Immature natural killer cell (primary cell): ENCODE results near the gene TRIM41. TPM values are rescaled to one million over a fixed set of nuclear protein-coding genes. Genes with fewer than 3 reads are reported as not detected.

ENCODE experiments used
- DNase-seq, 3 donors: peaks; one replicate each; pipeline ENCODE4 v3.0.0; 2022; ENCODE audit warnings: mixed read lengths in 1 of 3
- H3K27ac Mint-ChIP-seq, 6 donors: one replicate each; pipeline ENCODE4 v1.8.0; 2020; ENCODE audit warnings: mixed read lengths in 6 of 6, mild to moderate bottlenecking in 5 of 6, inconsistent platforms in 4 of 6, moderate library complexity in 3 of 6
- H3K27me3 Mint-ChIP-seq, 3 donors: one replicate each; pipeline ENCODE4 v1.8.0; 2020 to 2021; ENCODE audit warnings: low read depth in 3 of 3, mild to moderate bottlenecking in 3 of 3, mixed read lengths in 3 of 3, moderate library complexity in 3 of 3, inconsistent platforms in 1 of 3
- H3K36me3 Mint-ChIP-seq, 3 donors: one replicate each; pipeline ENCODE4 v1.8.0; 2020; ENCODE audit warnings: mixed read lengths in 3 of 3, inconsistent platforms in 2 of 3, mild to moderate bottlenecking in 2 of 3
- H3K4me1 Mint-ChIP-seq, 2 donors: one replicate each; pipeline ENCODE4 v1.8.0; 2020; ENCODE audit warnings: inconsistent platforms in 2 of 2, mild to moderate bottlenecking in 2 of 2, mixed read lengths in 2 of 2, moderate library complexity in 1 of 2
- H3K4me3 Mint-ChIP-seq, 5 donors: one replicate each; pipeline ENCODE4 v1.8.0; 2020; ENCODE audit warnings: mild to moderate bottlenecking in 5 of 5, mixed read lengths in 5 of 5, inconsistent platforms in 3 of 5, moderate library complexity in 3 of 5
- H3K9me3 Mint-ChIP-seq, 6 donors: one replicate each; pipeline ENCODE4 v1.8.0; 2020; ENCODE audit warnings: mild to moderate bottlenecking in 6 of 6, mixed read lengths in 6 of 6, inconsistent platforms in 4 of 6, moderate library complexity in 3 of 6
- polyA plus RNA-seq, 3 donors: library from polyadenylated mRNA; unstranded; fragments of 300-500 nt; fragmentation: Illumina TruSeq; gene quantifications; one replicate each; pipeline ENCODE4 v1.2.3, GENCODE V29; 2021

The TRIM41 gene
- polyA plus RNA-seq, 3 donors from 2014 or later = 0.80 to 2.3 (median 1.7) TPM

GRCh38 chr5:181198106-181198685 is 24.9 kb upstream of the TRIM41 start:
- Mint-ChIP-seq H3K9me3 (no peaks in the 10 kb centered on the region), H3K27ac (no peak overlapping the region), H3K36me3 (no peaks in the 10 kb centered on the region), H3K27me3 (peaks cover 0 to 12% (median 2%) of the 10 kb centered on the region in 3 donors), H3K4me1 (no peaks in the 10 kb centered on the region), H3K4me3 (no peak overlapping the region)
- no peak for DNase-seq

GRCh38 chr5:181198905-181199519 is 24.1 kb upstream of the TRIM41 start:
- no peak overlapping the region for H3K4me3 Mint-ChIP-seq
- no peak overlapping the region for H3K27ac Mint-ChIP-seq
- H3K9me3 Mint-ChIP-seq = no peaks in the 10 kb centered on the region
- H3K4me1 Mint-ChIP-seq = peaks cover 0 to 4% of the 10 kb centered on the region in 2 donors
- no peaks in the 10 kb centered on the region for H3K36me3 Mint-ChIP-seq
- DNase-seq = no peak
- peaks cover 6 to 11% (median 6%) of the 10 kb centered on the region in 3 donors for H3K27me3 Mint-ChIP-seq

- H3K36me3 Mint-ChIP-seq = no peaks in the 10 kb centered on the region
- H3K27ac Mint-ChIP-seq = no peak overlapping the region
- no peak overlapping the region for H3K4me3 Mint-ChIP-seq
- peaks cover 0 to 7% of the 10 kb centered on the region in 2 donors for H3K4me1 Mint-ChIP-seq
- peaks cover 6 to 11% (median 8%) of the 10 kb centered on the region in 3 donors for H3K27me3 Mint-ChIP-seq
- no peak for DNase-seq
- H3K9me3 Mint-ChIP-seq = no peaks in the 10 kb centered on the region
Observed at GRCh38 chr5:181199881-181200638, 23.0 kb upstream of the TRIM41 start.

GRCh38 chr5:181200816-181201215 is 22.3 kb upstream of the TRIM41 start:
- Mint-ChIP-seq H3K27me3 (peaks cover 9 to 15% (median 11%) of the 10 kb centered on the region in 3 donors), H3K4me1 (peaks cover 6 to 11% of the 10 kb centered on the region in 2 donors), H3K27ac (no peak overlapping the region), H3K4me3 (no peak overlapping the region), H3K9me3 (no peaks in the 10 kb centered on the region), H3K36me3 (no peaks in the 10 kb centered on the region)
- DNase-seq = no peak

- H3K27me3 Mint-ChIP-seq = peaks cover 31 to 39% (median 35%) of the 10 kb centered on the region in 3 donors
- DNase-seq = no peak
- H3K4me3 Mint-ChIP-seq = peak overlapping the region in 4 of 5 donors; percentile 74 to 91 (median 84)
- H3K4me1 Mint-ChIP-seq = peaks cover 30 to 33% of the 10 kb centered on the region in 2 donors
- H3K9me3 Mint-ChIP-seq = peaks cover 0 to 2% (median 0%) of the 10 kb centered on the region in 6 donors
- H3K27ac Mint-ChIP-seq = no peak overlapping the region
- H3K36me3 Mint-ChIP-seq = no peaks in the 10 kb centered on the region
Observed at GRCh38 chr5:181203093-181203711, 19.9 kb upstream of the TRIM41 start.

GRCh38 chr5:181203777-181204112 is 19.3 kb upstream of the TRIM41 start:
- Mint-ChIP-seq H3K36me3 (no peaks in the 10 kb centered on the region), H3K4me1 (peaks cover 32 to 35% of the 10 kb centered on the region in 2 donors), H3K27me3 (peaks cover 31 to 41% (median 35%) of the 10 kb centered on the region in 3 donors), H3K9me3 (peaks cover 0 to 2% (median 0%) of the 10 kb centered on the region in 6 donors), H3K4me3 (peak overlapping the region; percentile 74 to 91 (median 87)), H3K27ac (no peak overlapping the region)
- no peak for DNase-seq

- peaks cover 32 to 35% of the 10 kb centered on the region in 2 donors for H3K4me1 Mint-ChIP-seq
- peak in 1 of 3 donors; percentile 22 for DNase-seq
- H3K4me3 Mint-ChIP-seq = peak overlapping the region; percentile 74 to 91 (median 87)
- H3K36me3 Mint-ChIP-seq = no peaks in the 10 kb centered on the region
- H3K27me3 Mint-ChIP-seq = peaks cover 31 to 41% (median 35%) of the 10 kb centered on the region in 3 donors
- H3K9me3 Mint-ChIP-seq = peaks cover 0 to 2% (median 0%) of the 10 kb centered on the region in 6 donors
- H3K27ac Mint-ChIP-seq = peak overlapping the region in 1 of 6 donors; percentile 71
Observed at GRCh38 chr5:181204113-181204825, 18.8 kb upstream of the TRIM41 start.

- Mint-ChIP-seq H3K9me3 (peaks cover 0 to 2% (median 0%) of the 10 kb centered on the region in 6 donors), H3K4me1 (peaks cover 32 to 35% of the 10 kb centered on the region in 2 donors), H3K27ac (peak within 1 kb of the TSS in 4 of 6 donors; percentile 33 to 96 (median 90)), H3K36me3 (no peaks in the 10 kb centered on the region), H3K4me3 (peak within 1 kb of the TSS; percentile 87 to 97 (median 94)), H3K27me3 (peaks cover 31 to 41% (median 35%) of the 10 kb centered on the region in 3 donors)
- DNase-seq = peak in 1 of 3 donors; percentile 30
Observed at GRCh38 chr5:181204826-181205760, 18.0 kb upstream of the TRIM41 start, which contains the start of gene TRIM7. TRIM7 (minus strand) TSS chr5:181205196; CDS start chr5:181205110, 86 bp downstream.

GRCh38 chr5:181205761-181206649 is 17.1 kb upstream of the TRIM41 start:
- no peak for DNase-seq
- Mint-ChIP-seq H3K4me1 (peaks cover 32 to 35% of the 10 kb centered on the region in 2 donors), H3K27me3 (peaks cover 31 to 40% (median 35%) of the 10 kb centered on the region in 3 donors), H3K36me3 (no peaks in the 10 kb centered on the region), H3K9me3 (peaks cover 0 to 2% (median 0%) of the 10 kb centered on the region in 6 donors), H3K4me3 (peak overlapping the region; percentile 87 to 97 (median 94)), H3K27ac (peak overlapping the region; percentile 85 to 97 (median 90))

GRCh38 chr5:181207214-181207959 is 15.7 kb upstream of the TRIM41 start:
- H3K27ac Mint-ChIP-seq = peak overlapping the region; percentile 85 to 97 (median 90)
- peaks cover 31 to 38% (median 35%) of the 10 kb centered on the region in 3 donors for H3K27me3 Mint-ChIP-seq
- peak; percentile 70 to 77 (median 76) for DNase-seq
- no peaks in the 10 kb centered on the region for H3K36me3 Mint-ChIP-seq
- peak overlapping the region; percentile 87 to 97 (median 94) for H3K4me3 Mint-ChIP-seq
- peaks cover 0 to 2% (median 0%) of the 10 kb centered on the region in 6 donors for H3K9me3 Mint-ChIP-seq
- H3K4me1 Mint-ChIP-seq = peaks cover 32 to 35% of the 10 kb centered on the region in 2 donors

GRCh38 chr5:181207960-181208253 is 15.2 kb upstream of the TRIM41 start:
- Mint-ChIP-seq H3K27ac (peak overlapping the region; percentile 85 to 97 (median 90)), H3K9me3 (peaks cover 0 to 2% (median 0%) of the 10 kb centered on the region in 6 donors), H3K4me1 (peaks cover 32 to 35% of the 10 kb centered on the region in 2 donors), H3K27me3 (peaks cover 31 to 38% (median 36%) of the 10 kb centered on the region in 3 donors), H3K36me3 (no peaks in the 10 kb centered on the region), H3K4me3 (peak overlapping the region; percentile 87 to 97 (median 94))
- DNase-seq = no peak
